GM12892 (cell line): Measurements from ENCODE around the gene ARF6.
"Not testable (repeated sequence)": the region's sequence is repeated elsewhere in the genome, so short reads cannot be mapped to it uniquely, and the experiment has no call there.

ENCODE experiments used
- DNase-seq: peaks from one replicate; pipeline ENCODE4 v3.0.0; 2011; ENCODE audit not compliant: insufficient read length
- FAIRE-seq: peaks from 2 replicates; lab custom pipeline; 2011; peaks lifted over from hg19 to GRCh38; lab: Jason Lieb, UNC
- POLR2A ChIP-seq: IDR thresholded peaks from 2 replicates; pipeline ENCODE4 v1.6.1; 2011; ENCODE audit warnings: low read depth, low read length, control low read depth
- POLR2AphosphoS5 ChIP-seq: IDR thresholded peaks from 2 replicates; pipeline ENCODE4 v1.6.1; 2011; ENCODE audit warnings: low read depth, low read length, control low read depth
- TAF1 ChIP-seq: IDR thresholded peaks from 2 replicates; pipeline ENCODE4 v1.6.1; 2011; ENCODE audit warnings: low read depth, mild to moderate bottlenecking, control low read depth, low read length, borderline replicate concordance

ARF6 gene

GRCh38 chr14:49862089-49862673 lies 30.7 kb upstream of the ARF6 start:
- peak; percentile 15; the same call in 1 of the 2 replicates for TF ChIP-seq POLR2A
- peak; percentile 81 for TF ChIP-seq TAF1
- TF ChIP-seq POLR2AphosphoS5, result no peak
- DNase-seq (no peak), FAIRE-seq (no peak)

- FAIRE-seq, result no peak
- TF ChIP-seq TAF1 (no peak), POLR2AphosphoS5 (no peak), POLR2A (no peak)
- no peak for DNase-seq
Measured at GRCh38 chr14:49863487-49864281, 29.2 kb upstream of the ARF6 start.

GRCh38 chr14:49865431-49865859 lies 27.4 kb upstream of the ARF6 start:
- TF ChIP-seq POLR2AphosphoS5 (no peak), POLR2A (no peak), TAF1 (no peak)
- no peak for DNase-seq
- peak; percentile 67 for FAIRE-seq

- TF ChIP-seq TAF1, result peak; percentile 88
- peak; percentile 88 for TF ChIP-seq POLR2A
- peak; percentile 92 for TF ChIP-seq POLR2AphosphoS5
- FAIRE-seq, result peak; percentile 99
Measured at GRCh38 chr14:49867831-49868719, 24.8 kb upstream of the ARF6 start.

GRCh38 chr14:49868720-49869114 lies 24.2 kb upstream of the ARF6 start:
- FAIRE-seq, result no peak
- TF ChIP-seq POLR2A, result no peak
- TF ChIP-seq TAF1, result no peak
- no peak for TF ChIP-seq POLR2AphosphoS5
- no peak for DNase-seq

More at GRCh38 chr14:49867831-49868719, 24.8 kb upstream of the ARF6 start:
- peak; percentile 75 for DNase-seq

GRCh38 chr14:49870908-49871307 lies 22.0 kb upstream of the ARF6 start:
- no peak for FAIRE-seq
- no peak for DNase-seq
- no peak for TF ChIP-seq POLR2A
- no peak for TF ChIP-seq POLR2AphosphoS5
- TF ChIP-seq TAF1, result no peak

- not testable (repeated sequence) for FAIRE-seq, DNase-seq
Measured at GRCh38 chr14:49873548-49873947, 19.3 kb upstream of the ARF6 start.

GRCh38 chr14:49875640-49876198 lies 17.2 kb upstream of the ARF6 start:
- DNase-seq, result no peak
- no peak for FAIRE-seq
- TF ChIP-seq TAF1 (no peak), POLR2A (no peak), POLR2AphosphoS5 (no peak)

GRCh38 chr14:49876563-49877127 lies 16.2 kb upstream of the ARF6 start:
- no peak for TF ChIP-seq POLR2AphosphoS5
- no peak for TF ChIP-seq POLR2A
- FAIRE-seq, result no peak
- no peak for DNase-seq

GRCh38 chr14:49879646-49880204 lies 13.2 kb upstream of the ARF6 start:
- FAIRE-seq (peak; percentile 63), DNase-seq (no peak)
- TF ChIP-seq POLR2A (no peak), POLR2AphosphoS5 (no peak), TAF1 (no peak)
